ENCODE data around the gene RASSF8.

DNA sequence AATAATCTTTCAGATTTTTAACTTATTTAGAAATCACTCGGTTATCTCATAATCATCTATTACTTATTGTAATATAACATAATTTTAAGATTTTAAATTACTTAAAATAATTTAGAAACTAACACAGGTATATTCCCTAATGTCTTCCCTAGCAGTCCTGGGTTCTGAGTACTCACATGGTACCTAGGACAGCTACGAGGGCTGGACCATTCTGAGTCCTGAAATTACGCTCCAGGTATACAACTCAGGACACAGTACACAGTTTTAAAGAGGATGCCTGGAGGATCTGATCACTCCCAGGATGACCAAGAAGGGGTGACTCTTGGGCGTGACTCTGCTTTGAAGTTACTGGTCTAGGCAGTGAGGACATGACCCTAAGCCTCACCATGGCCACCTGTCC is 9.1 kb upstream of the RASSF8 start:
- TF ChIP-seq CTCF (conservative IDR thresholded peaks at IDR 0.05; ENCODE audit: low read length), result no peak
- no peak for TF ChIP-seq EZH2phosphoT487 (IDR thresholded peaks at IDR 0.05; ENCODE audit: borderline replicate concordance, low read depth, low read length)

All from OCI-LY7 (cell line).